ENCODE measurements around the gene HERPUD1.

Gene HERPUD1

GRCh38 chr16:56938664-56939513, 6.9 kb downstream of the HERPUD1 start:
- Histone ChIP-seq H3K27ac (ENCODE audit: low read length) (no peak overlapping the region), H3K4me3 (ENCODE audit: low read depth in 1 of 2, low read length in 2 of 2) (no peak overlapping the region), H3K9me3 (ENCODE audit: control insufficient read depth in 1 of 2, low read length in 2 of 2) (no peaks in the 10 kb centered on the region)

GRCh38 chr16:56939801-56940200, 7.9 kb downstream of the HERPUD1 start:
- Histone ChIP-seq H3K4me3 (ENCODE audit: low read depth in 1 of 2, low read length in 2 of 2) (no peak overlapping the region), H3K27ac (ENCODE audit: low read length) (no peak overlapping the region), H3K36me3 (ENCODE audit: control insufficient read depth in 1 of 2, insufficient read depth in 2 of 2, low read length in 2 of 2) (peaks cover 87 to 90% of the 10 kb centered on the region in 2 donors), H3K4me1 (ENCODE audit: control insufficient read depth in 1 of 2, insufficient read depth in 2 of 2, low read length in 2 of 2) (peaks cover 4 to 30% of the 10 kb centered on the region in 2 donors), H3K9me3 (ENCODE audit: control insufficient read depth in 1 of 2, low read length in 2 of 2) (no peaks in the 10 kb centered on the region), H3K27me3 (ENCODE audit: low read depth, low read length) (no peaks in the 10 kb centered on the region)

More at GRCh38 chr16:56938664-56939513, 6.9 kb downstream of the HERPUD1 start:
- Histone ChIP-seq H3K27me3 (ENCODE audit: low read depth, low read length) (no peaks in the 10 kb centered on the region), H3K36me3 (ENCODE audit: control insufficient read depth in 1 of 2, insufficient read depth in 2 of 2, low read length in 2 of 2) (peaks cover 77 to 82% of the 10 kb centered on the region in 2 donors), H3K4me1 (ENCODE audit: control insufficient read depth in 1 of 2, insufficient read depth in 2 of 2, low read length in 2 of 2) (peaks cover 4 to 38% of the 10 kb centered on the region in 2 donors)

DNA sequence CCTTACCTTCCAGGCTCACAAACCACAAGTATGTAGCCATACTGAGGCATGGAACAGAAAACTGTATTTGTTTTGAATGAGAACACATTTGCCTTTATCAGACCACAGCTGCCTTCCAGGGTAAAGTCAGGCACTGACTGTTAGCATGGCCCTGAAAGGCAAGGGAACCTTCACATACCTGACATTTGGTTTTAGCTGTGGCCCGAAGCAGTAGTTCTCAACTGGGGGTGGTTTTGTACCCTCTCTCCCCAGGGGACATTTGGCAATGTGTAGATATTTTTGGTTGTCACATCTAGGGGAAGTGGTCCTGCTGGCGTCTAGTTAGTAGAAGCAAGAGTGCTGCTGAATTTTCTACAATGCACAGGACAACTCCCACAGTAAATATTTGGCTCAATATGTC, 9.2 kb downstream of the HERPUD1 start:
- Histone ChIP-seq H3K9me3 (ENCODE audit: control insufficient read depth in 1 of 2, low read length in 2 of 2) (no peaks in the 10 kb centered on the region), H3K27ac (ENCODE audit: low read length) (no peak overlapping the region), H3K27me3 (ENCODE audit: low read depth, low read length) (no peaks in the 10 kb centered on the region), H3K4me1 (ENCODE audit: control insufficient read depth in 1 of 2, insufficient read depth in 2 of 2, low read length in 2 of 2) (peaks cover 0 to 17% of the 10 kb centered on the region in 2 donors), H3K4me3 (ENCODE audit: low read depth in 1 of 2, low read length in 2 of 2) (no peak overlapping the region), H3K36me3 (ENCODE audit: control insufficient read depth in 1 of 2, insufficient read depth in 2 of 2, low read length in 2 of 2) (peaks cover 85 to 87% of the 10 kb centered on the region in 2 donors)

GRCh38 chr16:56941856-56942331, 10.0 kb downstream of the HERPUD1 start:
- Histone ChIP-seq H3K27ac (ENCODE audit: low read length) (no peak overlapping the region), H3K4me1 (ENCODE audit: control insufficient read depth in 1 of 2, insufficient read depth in 2 of 2, low read length in 2 of 2) (peaks cover 0 to 10% of the 10 kb centered on the region in 2 donors), H3K36me3 (ENCODE audit: control insufficient read depth in 1 of 2, insufficient read depth in 2 of 2, low read length in 2 of 2) (peaks cover 83 to 84% of the 10 kb centered on the region in 2 donors)

GRCh38 chr16:56943761-56944375, 11.9 kb downstream of the HERPUD1 start:
- Histone ChIP-seq H3K9me3 (ENCODE audit: control insufficient read depth in 1 of 2, low read length in 2 of 2) (no peaks in the 10 kb centered on the region), H3K4me3 (ENCODE audit: low read depth in 1 of 2, low read length in 2 of 2) (no peak overlapping the region), H3K27me3 (ENCODE audit: low read depth, low read length) (no peaks in the 10 kb centered on the region), H3K27ac (ENCODE audit: low read length) (no peak overlapping the region), H3K4me1 (ENCODE audit: control insufficient read depth in 1 of 2, insufficient read depth in 2 of 2, low read length in 2 of 2) (peaks cover 0 to 3% of the 10 kb centered on the region in 2 donors), H3K36me3 (ENCODE audit: control insufficient read depth in 1 of 2, insufficient read depth in 2 of 2, low read length in 2 of 2) (peaks cover 69 to 70% of the 10 kb centered on the region in 2 donors)

More at GRCh38 chr16:56941856-56942331, 10.0 kb downstream of the HERPUD1 start:
- Histone ChIP-seq H3K9me3 (ENCODE audit: control insufficient read depth in 1 of 2, low read length in 2 of 2) (no peaks in the 10 kb centered on the region), H3K4me3 (ENCODE audit: low read depth in 1 of 2, low read length in 2 of 2) (no peak overlapping the region), H3K27me3 (ENCODE audit: low read depth, low read length) (no peaks in the 10 kb centered on the region)

- H3K36me3 ChIP-seq (ENCODE audit: control insufficient read depth in 1 of 2, insufficient read depth in 2 of 2, low read length in 2 of 2) = peaks cover 56% of the 10 kb centered on the region in 2 donors
- no peak overlapping the region for H3K4me3 ChIP-seq (ENCODE audit: low read depth in 1 of 2, low read length in 2 of 2)
- no peak overlapping the region for H3K27ac ChIP-seq (ENCODE audit: low read length)
- H3K4me1 ChIP-seq (ENCODE audit: control insufficient read depth in 1 of 2, insufficient read depth in 2 of 2, low read length in 2 of 2) = no peaks in the 10 kb centered on the region
- H3K9me3 ChIP-seq (ENCODE audit: control insufficient read depth in 1 of 2, low read length in 2 of 2) = no peaks in the 10 kb centered on the region
- H3K27me3 ChIP-seq (ENCODE audit: low read depth, low read length) = no peaks in the 10 kb centered on the region
Observed at GRCh38 chr16:56944954-56945839, 13.3 kb downstream of the HERPUD1 start.

- Histone ChIP-seq H3K27me3 (ENCODE audit: low read depth, low read length) (no peaks in the 10 kb centered on the region), H3K4me1 (ENCODE audit: control insufficient read depth in 1 of 2, insufficient read depth in 2 of 2, low read length in 2 of 2) (no peaks in the 10 kb centered on the region), H3K36me3 (ENCODE audit: control insufficient read depth in 1 of 2, insufficient read depth in 2 of 2, low read length in 2 of 2) (peaks cover 50 to 51% of the 10 kb centered on the region in 2 donors), H3K9me3 (ENCODE audit: control insufficient read depth in 1 of 2, low read length in 2 of 2) (no peaks in the 10 kb centered on the region), H3K27ac (ENCODE audit: low read length) (no peak overlapping the region), H3K4me3 (ENCODE audit: low read depth in 1 of 2, low read length in 2 of 2) (no peak overlapping the region)
Observed at GRCh38 chr16:56945847-56946527, 14.0 kb downstream of the HERPUD1 start.

- no peak overlapping the region for H3K4me3 ChIP-seq (ENCODE audit: low read depth in 1 of 2, low read length in 2 of 2)
- H3K4me1 ChIP-seq (ENCODE audit: control insufficient read depth in 1 of 2, insufficient read depth in 2 of 2, low read length in 2 of 2) = no peaks in the 10 kb centered on the region
- H3K9me3 ChIP-seq (ENCODE audit: control insufficient read depth in 1 of 2, low read length in 2 of 2) = no peaks in the 10 kb centered on the region
- no peak overlapping the region for H3K27ac ChIP-seq (ENCODE audit: low read length)
- no peaks in the 10 kb centered on the region for H3K27me3 ChIP-seq (ENCODE audit: low read depth, low read length)
- peaks cover 43% of the 10 kb centered on the region in 2 donors for H3K36me3 ChIP-seq (ENCODE audit: control insufficient read depth in 1 of 2, insufficient read depth in 2 of 2, low read length in 2 of 2)
Observed at GRCh38 chr16:56946767-56947603, 15.0 kb downstream of the HERPUD1 start.

DNA sequence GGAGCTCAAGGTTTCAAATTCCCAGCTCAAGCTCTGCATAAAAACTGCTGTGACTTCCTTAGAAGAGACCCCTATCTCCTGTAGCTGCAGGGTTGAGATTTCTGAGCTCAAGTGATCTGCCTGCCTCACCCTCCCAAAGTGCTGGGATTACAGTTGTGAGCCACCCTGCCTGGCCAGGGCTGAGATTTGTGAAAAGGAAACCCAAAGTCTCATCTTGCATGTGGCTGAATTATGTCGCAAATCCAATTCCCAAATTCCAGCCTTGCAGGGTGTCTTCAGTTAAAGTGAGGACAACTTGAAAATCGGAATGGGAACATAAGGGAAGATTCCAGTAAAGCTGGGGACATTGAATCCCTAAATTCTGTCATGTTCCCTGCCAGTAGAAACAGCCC, 15.7 kb downstream of the HERPUD1 start:
- Histone ChIP-seq H3K36me3 (ENCODE audit: control insufficient read depth in 1 of 2, insufficient read depth in 2 of 2, low read length in 2 of 2) (peaks cover 37% of the 10 kb centered on the region in 2 donors), H3K9me3 (ENCODE audit: control insufficient read depth in 1 of 2, low read length in 2 of 2) (no peaks in the 10 kb centered on the region), H3K4me1 (ENCODE audit: control insufficient read depth in 1 of 2, insufficient read depth in 2 of 2, low read length in 2 of 2) (no peaks in the 10 kb centered on the region), H3K27ac (ENCODE audit: low read length) (no peak overlapping the region), H3K27me3 (ENCODE audit: low read depth, low read length) (no peaks in the 10 kb centered on the region), H3K4me3 (ENCODE audit: low read depth in 1 of 2, low read length in 2 of 2) (no peak overlapping the region)

DNA sequence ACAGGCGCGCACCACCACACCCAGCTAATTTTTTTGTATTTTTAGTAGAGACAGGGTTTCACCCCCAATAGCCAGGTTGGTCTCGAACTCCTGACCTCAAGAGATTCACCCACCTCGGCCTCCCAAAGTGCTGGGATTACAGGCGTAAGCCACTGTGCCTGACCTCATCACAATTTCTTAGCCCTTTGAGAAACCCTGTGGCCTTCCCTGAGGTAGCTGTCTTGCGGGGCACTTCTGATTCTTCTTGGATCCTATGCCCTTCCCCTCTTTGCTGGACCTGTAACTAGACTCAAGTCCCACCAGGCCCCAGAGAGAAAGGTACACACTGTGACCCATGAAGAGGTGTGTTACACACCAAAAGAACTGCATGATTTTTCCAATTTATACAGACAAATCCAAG, 16.3 kb downstream of the HERPUD1 start:
- no peaks in the 10 kb centered on the region for H3K27me3 ChIP-seq (ENCODE audit: low read depth, low read length)
- H3K4me3 ChIP-seq (ENCODE audit: low read depth in 1 of 2, low read length in 2 of 2) = no peak overlapping the region
- H3K4me1 ChIP-seq (ENCODE audit: control insufficient read depth in 1 of 2, insufficient read depth in 2 of 2, low read length in 2 of 2) = no peaks in the 10 kb centered on the region
- H3K27ac ChIP-seq (ENCODE audit: low read length) = no peak overlapping the region
- H3K36me3 ChIP-seq (ENCODE audit: control insufficient read depth in 1 of 2, insufficient read depth in 2 of 2, low read length in 2 of 2) = peaks cover 30 to 31% of the 10 kb centered on the region in 2 donors
- no peaks in the 10 kb centered on the region for H3K9me3 ChIP-seq (ENCODE audit: control insufficient read depth in 1 of 2, low read length in 2 of 2)

All from muscle layer of duodenum (tissue), 2 donors.